Activated T-helper 1 cell treated with anti-CD3 and anti-CD28 coated beads, Interleukin-2, amount 50 U/mL, for 16 hours (primary cell): ENCODE data around the gene NUF2.
"Not testable (repeated sequence)": the region's sequence is repeated elsewhere in the genome, so short reads cannot be mapped to it uniquely, and the experiment has no call there.

Experiments used
- DNase-seq, 2 donors: peaks; one replicate each; pipeline ENCODE4 v3.0.0-alpha.2; 2020; ENCODE audit warnings: low read depth in 1 of 2, low spot score in 1 of 2

Gene NUF2

DNA sequence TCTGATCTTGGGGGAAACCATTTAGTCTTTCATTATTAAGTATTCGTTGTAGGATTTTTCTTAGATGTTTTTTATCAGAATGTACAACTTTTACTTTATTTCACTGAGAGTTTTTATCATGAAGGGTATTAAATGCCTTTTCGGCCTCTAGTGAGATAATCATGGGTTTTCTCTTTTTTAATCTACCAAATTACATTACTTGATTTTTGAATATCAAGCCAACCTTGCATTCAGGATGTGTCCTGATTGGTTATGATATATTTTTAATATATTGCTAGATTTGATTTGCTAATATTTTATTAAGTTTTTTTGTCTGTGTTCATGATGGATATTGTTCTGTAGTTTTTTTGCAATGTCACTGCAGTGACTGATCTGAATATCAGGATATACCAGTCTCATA, 9.4 kb downstream of the NUF2 start:
- no peak for DNase-seq

DNA sequence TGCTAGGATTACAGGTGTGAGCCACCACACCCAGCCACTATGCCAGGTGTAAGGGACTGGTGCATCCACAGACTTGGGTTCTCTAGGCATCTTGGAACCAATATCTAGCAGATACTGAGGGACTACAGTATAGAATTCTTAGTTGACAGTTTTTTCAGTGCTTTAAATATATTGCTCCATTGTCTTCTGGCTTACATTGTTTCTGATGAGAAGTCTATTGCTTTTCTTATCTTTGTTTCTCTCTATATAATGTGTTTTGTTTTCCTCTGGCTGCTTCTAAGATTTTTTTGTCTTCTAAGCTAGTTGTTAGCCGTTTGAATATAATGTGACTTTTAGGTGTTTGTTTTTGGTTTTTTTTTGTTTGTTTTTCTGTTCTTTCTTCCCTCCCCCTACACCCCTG, 13.5 kb downstream of the NUF2 start:
- no peak for DNase-seq

GRCh38 chr1:163337631-163338030, 15.9 kb downstream of the NUF2 start:
- no peak for DNase-seq

- DNase-seq, result no peak
These were observed 24.6 kb downstream of the NUF2 start for GRCh38 chr1:163346326-163346870.

- DNase-seq, result no peak
These were observed 25.4 kb downstream of the NUF2 start for GRCh38 chr1:163347106-163347505.

GRCh38 chr1:163351912-163352311, 30.2 kb downstream of the NUF2 start:
- DNase-seq, result no peak

DNA sequence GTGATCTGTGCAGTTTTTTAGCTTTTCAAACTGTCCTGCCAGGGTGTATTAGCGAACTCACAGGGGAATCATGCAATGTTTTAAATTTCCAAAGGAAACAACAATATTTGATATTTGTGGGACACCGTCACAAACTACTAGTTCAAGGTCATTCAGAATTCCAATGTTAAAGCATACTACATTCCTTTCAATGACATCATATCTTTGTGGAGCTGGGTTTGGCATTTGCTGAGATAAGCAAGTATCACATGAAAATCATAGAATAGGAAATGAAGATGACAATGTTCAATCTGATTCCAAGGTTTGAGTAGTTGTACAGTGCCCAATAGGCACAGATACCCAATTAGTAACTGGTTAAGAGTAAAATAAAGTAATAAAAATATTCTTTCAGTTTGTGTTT, 35.6 kb downstream of the NUF2 start:
- DNase-seq, result no peak

DNA sequence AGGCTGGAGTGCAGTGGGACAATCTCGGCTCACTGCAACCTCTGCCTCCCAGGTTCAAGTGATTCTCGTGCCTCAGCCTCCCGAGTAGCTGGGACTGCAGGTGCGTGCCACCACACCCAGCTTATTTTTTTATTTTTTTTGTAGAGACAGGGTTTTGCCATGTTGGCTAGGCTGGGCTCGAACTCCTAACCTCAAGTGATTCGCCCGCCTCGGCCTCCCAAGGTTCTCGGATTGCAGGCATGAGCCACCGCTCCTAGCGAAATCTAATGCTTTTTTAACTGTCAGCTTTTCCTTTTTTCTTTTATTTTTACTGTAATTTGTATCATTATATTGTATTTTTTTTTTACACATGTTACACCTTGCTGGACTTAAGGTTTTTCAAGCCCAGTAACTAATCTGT, 36.4 kb downstream of the NUF2 start:
- DNase-seq, result not testable (repeated sequence)

- no peak for DNase-seq
These were observed 39.6 kb downstream of the NUF2 start for GRCh38 chr1:163361123-163361934.

DNA sequence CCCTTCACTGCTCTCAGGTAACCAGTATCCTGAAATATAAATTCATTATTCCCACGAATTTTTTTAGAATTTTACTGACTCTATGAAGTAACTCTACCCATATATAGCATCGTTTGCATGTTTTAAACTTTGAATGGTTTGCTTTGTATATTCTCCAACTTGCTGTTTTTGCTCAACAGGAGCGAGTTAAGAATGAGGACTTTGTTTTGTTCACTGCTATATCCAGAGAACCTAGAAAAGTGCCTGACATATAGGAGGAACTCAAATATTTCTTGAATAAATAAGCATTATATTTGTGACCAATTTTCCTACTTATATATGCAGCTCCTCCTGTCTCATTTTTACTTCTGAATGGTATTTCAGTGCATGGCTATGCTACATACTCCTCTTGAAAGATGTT, 43.4 kb downstream of the NUF2 start:
- DNase-seq, result no peak

DNA sequence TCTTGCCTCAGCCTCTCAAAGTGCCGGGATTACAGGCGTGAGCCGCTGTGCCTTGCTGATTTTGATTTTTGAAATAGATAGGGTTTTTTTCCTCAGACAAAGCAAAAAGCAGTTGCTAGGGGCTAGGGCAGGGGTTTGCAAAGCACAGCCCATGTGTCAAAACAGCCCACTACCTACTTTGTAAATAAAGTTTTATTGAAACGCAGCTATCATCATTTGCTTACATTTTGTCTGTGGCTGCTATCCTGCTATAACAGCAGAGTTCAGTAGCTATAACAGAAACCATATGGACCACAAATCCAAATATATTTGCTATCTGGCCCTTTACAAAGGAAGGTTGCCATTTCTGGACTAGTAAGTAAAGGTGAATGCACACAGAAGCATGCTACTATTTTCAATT, 44.8 kb downstream of the NUF2 start:
- DNase-seq, result no peak

DNA sequence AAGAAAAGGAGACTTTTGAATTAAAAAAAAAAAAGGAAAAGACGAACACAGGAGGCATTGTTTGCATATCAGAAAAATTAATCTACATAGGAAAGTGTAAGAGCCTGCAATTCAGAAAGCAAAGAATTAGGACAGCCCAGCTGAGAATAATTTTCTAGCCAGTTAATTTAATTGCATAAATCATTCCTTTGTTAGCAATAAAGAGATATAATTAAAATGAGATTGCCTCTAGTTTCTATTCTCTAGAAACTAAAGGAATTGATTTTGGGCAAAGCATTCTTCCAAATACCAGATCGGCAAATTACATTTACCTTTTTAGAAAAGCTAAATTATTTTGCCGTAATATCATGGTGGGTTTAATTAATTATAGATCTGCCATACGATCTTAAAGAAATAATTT, 46.0 kb downstream of the NUF2 start:
- DNase-seq, result no peak

DNA sequence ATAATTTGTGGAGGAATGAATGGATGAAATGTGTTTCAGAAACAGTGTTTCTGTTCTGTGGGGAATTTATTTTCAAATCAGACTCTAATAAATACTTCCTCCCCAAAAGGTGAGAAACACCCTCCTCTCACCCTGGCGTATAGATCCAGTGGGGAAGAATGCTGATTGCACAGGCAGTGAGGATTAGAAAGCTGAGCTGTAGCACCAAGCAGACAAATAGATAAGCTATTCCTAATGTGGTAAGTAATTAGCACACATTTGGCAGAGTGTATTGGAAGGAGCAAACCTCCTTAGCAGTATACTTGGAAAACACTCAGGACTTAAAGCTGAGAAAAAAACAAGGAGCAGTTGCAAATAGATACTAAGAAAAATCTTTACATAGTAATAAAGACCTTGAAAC, 50.8 kb downstream of the NUF2 start:
- no peak for DNase-seq

DNA sequence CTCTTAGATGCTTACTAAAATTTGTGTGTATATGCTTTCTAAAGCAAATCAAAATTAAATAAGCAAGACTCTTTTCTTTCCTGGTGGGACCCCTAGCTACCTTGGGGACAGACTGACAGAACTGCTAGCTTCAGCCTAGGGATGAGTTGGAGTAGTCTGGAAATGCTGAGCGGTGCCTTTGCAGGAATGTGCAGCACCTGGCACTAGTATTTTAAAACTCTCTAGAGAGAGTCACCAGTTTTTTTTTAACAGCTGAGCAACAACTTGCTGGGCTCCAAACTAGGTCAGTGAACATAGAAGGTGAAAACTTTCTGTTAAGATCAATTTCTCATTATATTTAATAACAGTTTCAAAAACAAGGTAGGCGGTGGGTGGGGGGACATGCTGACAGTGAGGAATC, 56.8 kb downstream of the NUF2 start:
- DNase-seq, result no peak

DNA sequence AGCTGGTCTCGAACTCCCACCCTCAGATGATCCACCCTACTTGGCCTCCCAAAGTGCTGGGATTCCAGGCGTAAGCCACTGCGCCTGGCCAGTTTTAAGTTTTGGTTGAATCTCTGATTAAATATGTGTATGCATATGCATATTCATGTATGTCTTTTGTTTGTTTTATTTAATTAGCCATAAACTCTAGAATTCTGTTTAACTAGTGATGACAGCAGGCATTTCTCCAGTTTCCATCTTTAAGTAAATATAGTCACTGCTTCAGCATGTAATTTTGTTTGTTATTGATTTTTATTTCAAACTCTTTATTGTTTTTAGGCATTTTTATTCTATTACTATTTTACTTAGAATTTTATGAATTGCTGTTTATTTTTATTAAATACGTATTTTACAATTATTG, 58.0 kb downstream of the NUF2 start:
- DNase-seq, result no peak

GRCh38 chr1:163381487-163382184, 59.9 kb downstream of the NUF2 start:
- DNase-seq, result no peak

DNA sequence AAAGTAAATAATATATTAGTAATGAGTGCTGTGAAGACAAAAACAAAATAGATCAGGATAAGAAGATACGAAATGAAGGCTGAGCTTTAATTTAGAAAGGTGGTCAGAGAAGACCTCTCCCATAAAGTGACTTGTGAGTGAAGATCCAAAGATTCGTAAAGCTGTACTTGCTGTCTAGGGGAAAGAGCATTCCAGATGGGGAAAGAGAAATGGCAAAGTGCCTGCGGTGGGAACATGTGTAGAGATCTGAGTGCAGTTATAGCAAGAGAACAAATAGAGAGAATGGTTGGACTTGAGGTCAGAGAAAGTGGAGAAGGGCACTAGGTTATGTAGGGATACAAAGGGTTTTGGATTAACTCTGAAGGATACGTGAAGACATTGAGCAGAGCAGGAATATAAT, 60.6 kb downstream of the NUF2 start:
- no peak for DNase-seq

DNA sequence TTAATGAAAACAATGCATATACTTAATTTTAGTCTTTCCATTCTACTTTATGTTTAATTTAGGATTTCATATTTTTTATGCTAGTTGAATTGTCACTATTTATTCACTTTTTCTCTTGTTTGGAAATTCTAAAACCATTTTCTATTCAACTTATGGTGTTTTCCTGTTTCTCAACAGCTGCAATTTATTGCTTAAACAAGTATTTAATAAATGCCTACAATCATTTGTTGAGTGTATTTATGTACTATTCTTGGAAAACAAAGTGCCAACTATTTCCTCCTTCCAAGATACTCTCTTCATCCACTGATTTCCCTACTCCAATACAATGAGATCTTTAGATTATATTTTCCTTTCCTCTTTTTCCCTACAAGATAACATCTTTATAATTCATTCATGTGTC, 65.4 kb downstream of the NUF2 start:
- DNase-seq, result no peak

DNA sequence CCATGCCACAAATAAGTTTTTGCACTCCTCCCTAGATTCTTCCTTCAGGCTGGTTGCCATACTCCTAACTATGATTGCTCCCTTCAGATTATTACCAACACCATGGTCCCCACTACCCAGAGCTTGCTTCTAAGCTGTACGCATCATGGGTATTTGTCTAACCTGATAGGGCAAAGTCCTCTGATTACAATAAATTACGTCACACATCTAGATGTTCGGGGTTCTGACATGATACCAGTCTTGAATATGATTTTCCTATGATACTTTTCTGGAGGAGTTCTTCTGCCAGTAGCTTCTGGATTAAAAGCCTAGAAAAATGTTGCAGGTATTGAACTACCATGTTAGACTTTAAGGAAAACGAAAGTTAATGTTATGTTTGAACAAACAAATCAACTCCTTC, 67.2 kb downstream of the NUF2 start:
- DNase-seq, result no peak

- no peak for DNase-seq
These were observed 74.0 kb downstream of the NUF2 start for GRCh38 chr1:163395790-163396189.

GRCh38 chr1:163397451-163398200, 75.9 kb downstream of the NUF2 start:
- no peak for DNase-seq

GRCh38 chr1:163399001-163399400, 77.2 kb downstream of the NUF2 start:
- no peak for DNase-seq
